ENCODE measurements around the gene MED12L. TPM values are rescaled to one million over a fixed set of nuclear protein-coding genes. Genes with fewer than 3 reads are reported as not detected.

MED12L gene
- polyA plus RNA-seq, 1 donor from 2014 or later, result 28.5 TPM

GRCh38 chr3:151120409-151120808, 34.9 kb downstream of the MED12L start:
- Histone ChIP-seq H3K36me3 (ENCODE audit: insufficient read depth, low read length) (peaks cover 8% of the 10 kb centered on the region), H3K9ac (ENCODE audit: low read length) (no peak overlapping the region), H3K4me2 (ENCODE audit: low read length) (no peak overlapping the region), H3F3A (ENCODE audit: insufficient read depth, low read length, poor library complexity, severe bottlenecking) (no peaks in the 10 kb centered on the region), H4K20me1 (ENCODE audit: insufficient read depth) (no peaks in the 10 kb centered on the region), H2AFZ (ENCODE audit: low read depth, low read length) (no peak overlapping the region), H3K9me2 (ENCODE audit: insufficient read depth, low read length) (no peaks in the 10 kb centered on the region), H3K4me3 (ENCODE audit: low read length) (no peak overlapping the region), H3K9me3 (ENCODE audit: low read length) (no peaks in the 10 kb centered on the region), H3K27ac (ENCODE audit: low read length) (no peak overlapping the region), H3K27me3 (ENCODE audit: insufficient read depth, low read depth, low read length) (no peaks in the 10 kb centered on the region), H3K79me2 (replicated peaks; ENCODE audit: insufficient read depth, low read length) (peaks cover 3% of the 10 kb centered on the region)
- TF ChIP-seq TAF1 (IDR thresholded peaks at IDR 0.05; ENCODE audit: low read depth) (no peak), CTCF (IDR thresholded peaks at IDR 0.05; ENCODE audit: poor library complexity, severe bottlenecking) (no peak), SMC3 (conservative IDR thresholded peaks at IDR 0.05; ENCODE audit: poor library complexity) (no peak), MXI1 (conservative IDR thresholded peaks at IDR 0.05; ENCODE audit: poor library complexity, severe bottlenecking) (no peak), RAD21 (conservative IDR thresholded peaks at IDR 0.05) (no peak), EP300 (conservative IDR thresholded peaks at IDR 0.05; ENCODE audit: poor library complexity, severe bottlenecking) (no peak), POLR2AphosphoS5 (IDR thresholded peaks at IDR 0.05) (no peak), EZH2 (IDR thresholded peaks at IDR 0.05; ENCODE audit: borderline replicate concordance, insufficient read depth, low read length, poor library complexity, severe bottlenecking) (no peak)
- TF ChIP-seq, protein P1, sequence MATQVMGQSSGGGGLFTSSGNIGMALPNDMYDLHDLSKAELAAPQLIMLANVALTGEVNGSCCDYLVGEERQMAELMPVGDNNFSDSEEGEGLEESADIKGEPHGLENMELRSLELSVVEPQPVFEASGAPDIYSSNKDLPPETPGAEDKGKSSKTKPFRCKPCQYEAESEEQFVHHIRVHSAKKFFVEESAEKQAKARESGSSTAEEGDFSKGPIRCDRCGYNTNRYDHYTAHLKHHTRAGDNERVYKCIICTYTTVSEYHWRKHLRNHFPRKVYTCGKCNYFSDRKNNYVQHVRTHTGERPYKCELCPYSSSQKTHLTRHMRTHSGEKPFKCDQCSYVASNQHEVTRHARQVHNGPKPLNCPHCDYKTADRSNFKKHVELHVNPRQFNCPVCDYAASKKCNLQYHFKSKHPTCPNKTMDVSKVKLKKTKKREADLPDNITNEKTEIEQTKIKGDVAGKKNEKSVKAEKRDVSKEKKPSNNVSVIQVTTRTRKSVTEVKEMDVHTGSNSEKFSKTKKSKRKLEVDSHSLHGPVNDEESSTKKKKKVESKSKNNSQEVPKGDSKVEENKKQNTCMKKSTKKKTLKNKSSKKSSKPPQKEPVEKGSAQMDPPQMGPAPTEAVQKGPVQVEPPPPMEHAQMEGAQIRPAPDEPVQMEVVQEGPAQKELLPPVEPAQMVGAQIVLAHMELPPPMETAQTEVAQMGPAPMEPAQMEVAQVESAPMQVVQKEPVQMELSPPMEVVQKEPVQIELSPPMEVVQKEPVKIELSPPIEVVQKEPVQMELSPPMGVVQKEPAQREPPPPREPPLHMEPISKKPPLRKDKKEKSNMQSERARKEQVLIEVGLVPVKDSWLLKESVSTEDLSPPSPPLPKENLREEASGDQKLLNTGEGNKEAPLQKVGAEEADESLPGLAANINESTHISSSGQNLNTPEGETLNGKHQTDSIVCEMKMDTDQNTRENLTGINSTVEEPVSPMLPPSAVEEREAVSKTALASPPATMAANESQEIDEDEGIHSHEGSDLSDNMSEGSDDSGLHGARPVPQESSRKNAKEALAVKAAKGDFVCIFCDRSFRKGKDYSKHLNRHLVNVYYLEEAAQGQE (IDR thresholded peaks at IDR 0.05; ENCODE audit: borderline replicate concordance), result no peak

DNA sequence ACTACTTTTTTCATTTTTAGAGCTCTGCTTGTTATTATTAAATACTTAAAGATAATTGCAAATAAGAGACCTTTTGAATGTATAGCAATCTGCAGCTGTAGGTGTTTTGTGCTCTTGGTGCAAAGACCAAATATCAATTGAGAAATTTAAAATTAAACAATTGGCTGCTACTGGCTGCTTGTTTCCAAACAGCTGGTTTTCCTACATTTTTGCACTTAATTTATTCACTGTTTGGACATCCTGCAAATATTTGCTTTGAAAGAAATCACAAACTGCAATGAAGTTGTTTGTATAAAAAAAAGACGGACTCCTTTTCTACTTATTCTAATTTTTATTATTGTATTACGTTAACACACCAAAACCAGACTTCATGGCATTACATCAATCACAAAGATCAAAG, 35.6 kb downstream of the MED12L start:
- Histone ChIP-seq H3K27ac (ENCODE audit: low read length) (no peak overlapping the region), H3F3A (ENCODE audit: insufficient read depth, low read length, poor library complexity, severe bottlenecking) (no peaks in the 10 kb centered on the region), H3K4me2 (ENCODE audit: low read length) (no peak overlapping the region), H3K79me2 (replicated peaks; ENCODE audit: insufficient read depth, low read length) (peaks cover 2% of the 10 kb centered on the region), H3K9me2 (ENCODE audit: insufficient read depth, low read length) (no peaks in the 10 kb centered on the region), H3K9me3 (ENCODE audit: low read length) (no peaks in the 10 kb centered on the region), H2AFZ (ENCODE audit: low read depth, low read length) (no peak overlapping the region), H3K27me3 (ENCODE audit: insufficient read depth, low read depth, low read length) (no peaks in the 10 kb centered on the region), H4K20me1 (ENCODE audit: insufficient read depth) (no peaks in the 10 kb centered on the region), H3K4me3 (ENCODE audit: low read length) (no peak overlapping the region), H3K36me3 (ENCODE audit: insufficient read depth, low read length) (peaks cover 9% of the 10 kb centered on the region), H3K9ac (ENCODE audit: low read length) (no peak overlapping the region)
- TF ChIP-seq, protein P1 (IDR thresholded peaks at IDR 0.05; ENCODE audit: borderline replicate concordance), result no peak
- TF ChIP-seq EZH2 (IDR thresholded peaks at IDR 0.05; ENCODE audit: borderline replicate concordance, insufficient read depth, low read length, poor library complexity, severe bottlenecking), result no peak
- TF ChIP-seq POLR2AphosphoS5 (IDR thresholded peaks at IDR 0.05), result no peak
- TF ChIP-seq CTCF (IDR thresholded peaks at IDR 0.05; ENCODE audit: poor library complexity, severe bottlenecking), result no peak
- no peak for TF ChIP-seq SMC3 (conservative IDR thresholded peaks at IDR 0.05; ENCODE audit: poor library complexity)
- TF ChIP-seq MXI1 (conservative IDR thresholded peaks at IDR 0.05; ENCODE audit: poor library complexity, severe bottlenecking), result no peak
- no peak for TF ChIP-seq TAF1 (IDR thresholded peaks at IDR 0.05; ENCODE audit: low read depth)
- TF ChIP-seq RAD21 (conservative IDR thresholded peaks at IDR 0.05), result no peak
- TF ChIP-seq EP300 (conservative IDR thresholded peaks at IDR 0.05; ENCODE audit: poor library complexity, severe bottlenecking), result no peak
